IPS-18c (cell line): ENCODE results near the gene SPIN2A.
"Not testable (repeated sequence)": the region's sequence is repeated elsewhere in the genome, so short reads cannot be mapped to it uniquely, and the experiment has no call there.

ENCODE experiments used
- H3K4me3 ChIP-seq: 2 replicates; pipeline ENCODE4 v1.7.0; 2013; ENCODE audit warnings: low read depth, mild to moderate bottlenecking, low read length, moderate library complexity; ENCODE audit not compliant: insufficient read depth
- H3K9me3 ChIP-seq: one replicate; pipeline ENCODE4 v1.6.1; 2013; ENCODE audit warnings: mild to moderate bottlenecking, low read length, moderate library complexity; ENCODE audit not compliant: control insufficient read depth, insufficient read depth

Gene SPIN2A

DNA sequence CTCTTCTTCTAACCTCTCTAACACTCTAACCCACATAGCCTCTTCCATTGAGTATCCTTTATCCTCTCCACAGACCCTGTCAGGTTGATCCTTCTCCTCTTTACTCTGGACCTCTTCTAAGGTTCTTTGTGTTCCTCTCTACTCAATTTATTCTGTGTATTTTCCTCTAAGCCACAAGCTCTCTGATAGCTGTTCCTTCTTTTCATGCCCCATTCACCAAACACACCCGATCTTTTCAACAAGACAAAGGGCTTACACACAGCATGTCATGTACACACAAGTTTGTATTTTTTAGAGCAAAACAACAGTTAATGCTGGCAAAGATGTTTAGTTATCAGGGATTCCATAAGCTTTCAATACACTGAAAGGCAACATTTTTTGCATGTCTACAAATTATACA is 17.8 kb downstream of the SPIN2A start:
- H3K4me3 ChIP-seq = no peak overlapping the region

GRCh38 chrX:57117566-57117965 is 19.6 kb downstream of the SPIN2A start:
- H3K9me3 ChIP-seq, H3K4me3 ChIP-seq: not testable (repeated sequence)

More for the DNA sequence above, 17.8 kb downstream of the SPIN2A start:
- no peaks in the 10 kb centered on the region for H3K9me3 ChIP-seq

GRCh38 chrX:57104921-57105398 is 32.2 kb downstream of the SPIN2A start:
- Histone ChIP-seq H3K4me3 (no peak overlapping the region), H3K9me3 (peaks cover 4% of the 10 kb centered on the region)

DNA sequence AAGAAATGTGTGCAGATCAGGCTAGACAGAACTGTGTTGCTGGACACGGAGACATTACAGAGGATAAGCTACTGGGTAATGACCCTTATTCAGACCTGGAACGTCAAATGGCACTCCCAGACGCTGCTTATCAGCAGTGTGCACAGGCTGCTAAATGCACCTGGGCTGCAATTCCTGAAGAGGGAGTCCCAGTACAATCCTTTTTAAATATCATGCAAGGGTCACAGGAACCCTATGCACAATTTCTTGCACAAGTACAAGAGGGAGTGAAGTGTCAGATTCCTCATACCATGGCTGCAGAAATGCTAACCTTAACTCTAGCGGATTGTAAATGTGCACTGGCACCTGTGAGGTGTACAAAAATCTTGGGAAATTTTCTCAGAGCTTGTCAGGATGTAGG is 32.8 kb downstream of the SPIN2A start:
- H3K9me3 ChIP-seq = peaks cover 4% of the 10 kb centered on the region
- no peak overlapping the region for H3K4me3 ChIP-seq

- peaks cover 4% of the 10 kb centered on the region for H3K9me3 ChIP-seq
- H3K4me3 ChIP-seq = no peak overlapping the region
These were observed 33.7 kb downstream of the SPIN2A start for GRCh38 chrX:57103489-57103888.

- not testable (repeated sequence) for H3K9me3 ChIP-seq, H3K4me3 ChIP-seq
These were observed 34.3 kb downstream of the SPIN2A start for GRCh38 chrX:57102918-57103317.
